Fibroblast of skin of right biceps (primary cell): ENCODE data around the gene HDGFL2.

Experiments
- DNase-seq: peaks from one replicate; pipeline ENCODE4 v3.0.0-alpha.2; 2013

Gene HDGFL2

DNA sequence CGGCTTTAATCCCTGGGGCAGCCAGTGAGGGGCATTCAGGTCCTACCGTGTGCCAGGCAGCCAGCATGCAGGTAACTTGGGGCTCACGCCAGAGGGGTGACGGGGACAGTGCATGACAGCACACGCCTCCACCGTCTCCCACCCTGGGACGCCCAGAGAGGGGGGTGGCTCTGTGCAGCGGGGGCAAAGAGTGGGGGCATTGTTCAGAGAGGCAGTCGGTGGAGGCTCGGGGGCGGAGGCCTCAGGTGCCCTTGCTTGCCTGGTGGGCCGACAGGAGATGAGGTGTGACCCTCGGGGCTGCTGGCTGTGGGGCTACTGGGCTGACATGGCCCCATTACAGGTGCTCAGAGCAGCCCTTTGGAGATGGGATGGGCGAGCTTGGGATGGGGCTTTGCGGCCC, 27.8 kb downstream of the HDGFL2 start:
- no peak for DNase-seq

GRCh38 chr19:4500841-4501591, 28.9 kb downstream of the HDGFL2 start:
- DNase-seq, result no peak

DNA sequence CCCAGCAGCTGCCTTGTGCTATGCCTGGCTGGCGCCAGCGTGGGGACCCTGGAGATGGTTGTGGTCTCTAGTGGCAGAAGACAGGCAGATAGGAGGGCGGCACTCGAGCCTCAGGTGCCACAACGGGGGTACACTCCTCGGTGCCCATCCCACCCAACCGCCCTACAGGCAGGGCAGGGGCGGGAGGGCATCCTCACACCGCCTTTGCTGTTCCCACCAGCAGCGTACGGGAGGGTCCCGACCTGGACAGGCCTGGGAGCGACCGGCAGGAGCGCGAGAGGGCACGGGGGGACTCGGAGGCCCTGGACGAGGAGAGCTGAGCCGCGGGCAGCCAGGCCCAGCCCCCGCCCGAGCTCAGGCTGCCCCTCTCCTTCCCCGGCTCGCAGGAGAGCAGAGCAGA, 29.6 kb downstream of the HDGFL2 start:
- DNase-seq, result no peak

GRCh38 chr19:4502282-4503131, 30.4 kb downstream of the HDGFL2 start:
- no peak for DNase-seq

- no peak for DNase-seq
Observed at GRCh38 chr19:4503132-4503824, 31.2 kb downstream of the HDGFL2 start.

DNA sequence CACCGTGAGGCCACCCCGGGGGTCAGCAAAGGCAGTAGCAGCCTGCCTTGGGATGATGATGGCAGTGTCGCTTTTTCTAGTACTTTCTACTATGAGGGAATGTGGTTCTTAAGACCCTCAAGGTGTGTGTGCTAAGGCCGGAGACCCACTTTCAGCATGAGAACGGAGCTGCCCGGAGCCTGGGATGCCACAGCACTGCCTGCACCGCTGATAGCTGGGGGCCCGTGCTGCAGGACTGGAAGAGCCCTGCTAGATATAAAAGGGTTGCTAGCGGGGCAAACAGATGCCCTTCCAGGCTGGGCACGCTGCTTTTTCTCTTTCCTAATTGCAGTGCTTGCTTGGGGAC, 31.7 kb downstream of the HDGFL2 start:
- no peak for DNase-seq

- no peak for DNase-seq
Observed at GRCh38 chr19:4504297-4504701, 32.2 kb downstream of the HDGFL2 start.

DNA sequence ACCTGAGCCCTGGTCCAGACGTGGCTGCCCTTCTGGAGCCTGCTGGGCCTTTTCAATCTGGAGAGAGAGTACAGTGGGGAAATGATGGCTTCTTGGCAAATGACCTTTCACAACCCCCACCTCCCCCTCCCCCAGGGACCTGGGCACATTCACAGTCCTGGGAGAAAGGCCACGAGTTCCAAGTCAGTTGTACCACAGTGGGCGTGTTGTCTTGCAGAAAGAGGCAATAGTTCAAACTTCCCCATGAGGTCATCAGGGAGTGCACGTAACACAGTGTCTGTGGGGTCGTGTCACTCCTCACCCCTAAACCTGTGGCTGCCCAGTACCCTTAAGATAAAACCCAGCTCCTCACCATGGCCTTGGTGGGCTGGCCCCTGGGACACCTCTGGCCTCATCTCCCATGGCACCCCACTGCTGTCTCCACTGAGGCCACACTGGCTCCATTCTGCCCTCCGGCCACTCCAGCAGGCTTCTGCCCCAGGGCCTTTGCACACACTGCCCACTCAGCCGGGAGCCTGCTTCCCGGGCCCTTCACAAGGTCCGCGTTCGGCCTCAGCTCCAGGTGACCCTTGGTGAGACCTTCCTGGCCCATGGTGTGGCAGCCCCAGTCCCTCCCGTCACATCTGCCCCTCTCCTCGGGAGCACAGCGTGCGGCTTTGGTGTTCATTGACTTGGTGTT, 32.9 kb downstream of the HDGFL2 start:
- DNase-seq, result no peak

DNA sequence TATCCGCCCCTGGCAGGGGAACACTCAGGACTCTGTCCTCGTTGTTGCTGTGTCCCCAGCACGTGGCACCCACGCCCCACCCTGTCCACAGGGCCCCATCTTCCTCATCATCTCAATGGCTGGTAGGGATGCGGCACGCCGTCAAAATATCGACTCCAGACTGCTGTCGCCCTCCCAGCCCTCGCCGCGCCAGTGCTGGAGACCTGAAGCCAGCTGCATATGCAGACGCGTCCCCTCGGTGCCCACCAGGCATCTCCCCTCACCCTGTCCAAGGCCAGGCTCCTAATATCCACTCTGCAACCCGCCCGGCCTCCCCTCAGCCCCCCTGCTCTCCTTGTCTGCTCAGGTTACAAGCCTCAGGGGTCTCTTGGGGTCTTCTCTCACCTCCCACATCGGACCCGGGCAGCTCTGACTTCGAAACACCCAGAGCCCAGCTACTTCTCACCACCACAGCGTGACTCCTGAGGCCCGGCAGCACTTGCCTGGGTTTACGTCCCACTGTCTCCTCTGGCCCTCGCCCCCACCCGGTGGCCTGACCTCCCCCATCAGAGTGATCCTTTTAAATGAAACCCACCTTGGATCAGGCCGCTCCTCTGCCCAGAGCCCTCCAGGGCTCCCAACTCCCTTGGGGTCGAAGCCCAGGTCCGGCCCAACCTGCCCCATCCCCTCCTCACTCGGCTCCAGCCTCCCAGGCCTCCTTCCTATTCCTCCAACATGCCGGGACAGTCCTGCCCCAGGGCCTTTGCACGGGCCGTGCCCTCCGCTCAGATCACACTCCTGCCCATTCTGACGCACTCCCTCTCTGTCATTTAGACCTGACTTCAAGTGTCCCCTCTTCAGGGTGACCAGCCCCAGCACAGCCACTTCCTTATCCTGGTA, 33.7 kb downstream of the HDGFL2 start:
- no peak for DNase-seq

GRCh38 chr19:4506449-4507149, 34.5 kb downstream of the HDGFL2 start:
- peak; percentile 81 for DNase-seq

DNA sequence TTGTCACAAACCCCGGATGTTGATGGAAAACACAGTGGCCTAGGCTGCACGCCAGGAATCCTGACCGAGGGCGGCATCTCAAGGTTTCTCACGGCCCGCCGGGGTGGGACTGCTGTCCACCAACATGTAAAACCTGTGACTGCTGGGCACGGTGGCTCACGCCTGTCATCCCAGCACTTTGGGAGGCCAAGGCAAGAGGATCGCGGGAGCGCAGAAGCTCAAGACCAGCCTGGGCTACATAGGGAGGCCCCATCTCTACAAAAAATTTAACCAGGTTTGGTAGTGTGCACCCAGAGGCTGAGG, 35.0 kb downstream of the HDGFL2 start:
- DNase-seq, result no peak

DNA sequence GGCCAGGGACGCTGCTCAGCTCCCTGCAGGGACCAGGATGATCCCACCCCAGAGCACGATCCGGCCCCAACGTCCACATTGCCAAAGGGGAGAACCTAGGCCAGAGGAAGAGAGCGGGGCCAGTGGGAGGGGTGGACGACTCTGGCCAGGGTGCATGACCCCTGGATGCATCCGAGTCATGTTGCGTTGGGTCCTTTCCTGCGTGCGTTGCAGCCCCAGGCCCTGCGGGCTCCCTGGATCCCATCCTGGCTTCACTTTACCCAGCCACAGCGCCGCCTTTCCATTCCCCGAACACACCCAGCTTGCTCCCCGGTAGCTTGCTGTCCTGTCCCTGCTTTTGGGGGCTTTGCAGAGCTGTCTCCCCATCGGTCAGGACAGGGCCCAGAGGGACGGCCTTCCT, 35.7 kb downstream of the HDGFL2 start:
- no peak for DNase-seq

- DNase-seq, result no peak
Observed at GRCh38 chr19:4508698-4509097, 36.6 kb downstream of the HDGFL2 start.

DNA sequence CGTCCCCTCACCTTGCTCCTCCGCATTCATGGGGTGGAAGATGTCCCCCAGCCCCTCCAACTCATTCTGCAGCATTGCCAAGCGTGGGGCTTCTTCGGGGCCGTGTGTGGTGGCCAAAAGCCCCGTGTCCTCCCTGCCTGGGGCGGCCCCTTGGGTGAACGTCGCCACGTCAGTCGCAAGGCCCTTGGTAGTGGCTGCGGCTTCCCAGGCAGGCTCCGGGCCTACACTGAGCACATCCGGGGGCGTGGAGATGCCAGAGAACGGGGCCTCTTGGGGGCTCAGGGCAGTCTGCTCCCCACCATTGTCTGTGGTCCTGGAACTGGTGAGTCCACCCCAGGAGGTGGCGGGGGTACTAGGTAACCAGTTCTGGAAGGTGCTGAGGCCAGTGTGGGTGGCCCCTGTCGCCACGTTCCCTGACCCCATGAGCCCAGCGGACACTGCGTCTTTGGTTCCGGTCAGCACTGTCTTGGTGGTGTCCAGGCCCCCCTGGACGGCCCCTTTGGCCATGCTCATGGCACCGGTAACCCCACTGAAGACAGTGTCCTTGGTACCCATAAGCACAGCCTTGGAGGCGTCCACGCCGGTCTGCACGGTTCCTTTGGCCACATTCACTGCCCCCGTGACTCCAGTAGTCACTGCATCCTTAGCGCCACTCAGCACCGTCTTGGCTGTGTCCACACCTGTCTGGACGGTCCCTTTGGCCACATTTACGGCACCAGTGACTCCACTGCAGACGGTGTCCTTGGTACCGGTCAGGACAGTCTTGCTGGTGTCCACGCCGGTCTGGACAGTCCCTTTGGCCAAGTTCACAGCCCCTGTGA, 38.5 kb downstream of the HDGFL2 start:
- no peak for DNase-seq

- no peak for DNase-seq
Observed at GRCh38 chr19:4511300-4512054, 39.4 kb downstream of the HDGFL2 start.

- no peak for DNase-seq
Observed at GRCh38 chr19:4512070-4512469, 40.0 kb downstream of the HDGFL2 start.

DNA sequence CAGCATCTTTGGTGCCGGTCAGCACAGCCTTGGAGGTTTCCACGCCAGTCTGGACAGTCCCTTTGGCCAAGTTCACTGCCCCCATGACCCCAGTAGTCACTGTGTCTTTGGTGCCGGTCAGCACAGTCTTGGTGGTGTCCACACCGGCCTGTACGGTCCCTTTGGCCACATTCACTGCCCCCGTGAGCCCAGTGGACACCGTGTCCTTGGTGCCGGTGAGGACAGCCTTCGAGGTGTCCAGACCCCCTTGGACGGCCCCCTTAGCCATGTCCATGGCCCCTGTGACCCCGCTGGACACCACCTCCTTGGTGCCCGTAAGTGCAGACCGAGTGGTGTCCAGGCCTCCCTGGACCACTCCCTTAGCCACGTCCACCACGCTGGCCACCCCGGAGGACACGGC, 41.2 kb downstream of the HDGFL2 start:
- DNase-seq, result no peak

DNA sequence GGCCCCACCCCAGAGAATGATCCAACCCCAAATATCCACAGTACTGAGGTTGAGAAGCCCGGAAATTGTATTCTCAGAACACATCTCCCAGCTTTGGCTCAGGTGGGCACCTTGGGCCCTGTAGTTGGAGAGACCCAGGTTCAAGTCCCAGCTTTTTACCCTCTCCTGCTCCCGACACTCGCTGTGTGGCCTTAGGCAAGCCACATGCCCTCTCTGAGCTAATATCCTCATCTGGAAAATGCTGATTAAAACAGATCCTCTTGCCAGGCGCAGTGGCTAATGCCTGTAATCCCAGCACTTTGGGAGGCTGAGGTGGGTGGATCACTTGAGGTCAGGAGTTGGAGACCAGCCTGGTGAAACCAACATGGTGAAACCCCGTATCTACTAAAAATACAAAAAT, 43.6 kb downstream of the HDGFL2 start:
- DNase-seq, result no peak

GRCh38 chr19:4516199-4516938, 44.3 kb downstream of the HDGFL2 start:
- no peak for DNase-seq
